Jurkat, Clone E6-1 (cell line): Measurements from ENCODE around the gene CSN3. TPM values are rescaled to one million over a fixed set of nuclear protein-coding genes. Genes with fewer than 3 reads are reported as not detected.
"Not testable (repeated sequence)": the region's sequence is repeated elsewhere in the genome, so short reads cannot be mapped to it uniquely, and the experiment has no call there.

Experiments used
- DNase-seq: peaks from one replicate; pipeline ENCODE4 v3.0.0-alpha.2; 2011; ENCODE audit warnings: low read depth, low spot score
- H3K4me3 ChIP-seq: 2 replicates; pipeline ENCODE4 v1.5.1; 2011; ENCODE audit warnings: mild to moderate bottlenecking, low read length, control low read depth, moderate library complexity
- polyA plus RNA-seq: library from polyadenylated mRNA; unstranded; fragments of >200 nt; gene quantifications from one replicate; pipeline ENCODE4 v1.2.1, GENCODE V29; 2012; ENCODE audit warnings: missing spikeins; ENCODE audit not compliant: insufficient read length, insufficient read depth

CSN3 gene
- not detected for polyA plus RNA-seq

- not testable (repeated sequence) for H3K4me3 ChIP-seq, DNase-seq
These were observed at the start of gene CSN3 for GRCh38 chr4:70242297-70242696. Gene CSN3 (plus strand): TSS chr4:70242597. CDS start chr4:70244820, 2,223 bp downstream.

GRCh38 chr4:70192895-70193294, 49.5 kb upstream of the CSN3 start:
- no peak overlapping the region for H3K4me3 ChIP-seq
- no peak for DNase-seq

- no peak for DNase-seq
These were observed 47.0 kb upstream of the CSN3 start, which contains the start of gene ODAM for GRCh38 chr4:70195425-70195824. Gene ODAM (plus strand): TSS chr4:70195725. CDS start chr4:70196544, 819 bp downstream.

GRCh38 chr4:70196857-70197256, 45.5 kb upstream of the CSN3 start:
- DNase-seq: no peak
- H3K4me3 ChIP-seq: no peak overlapping the region

More at GRCh38 chr4:70195425-70195824, 47.0 kb upstream of the CSN3 start, which contains the start of gene ODAM:
- H3K4me3 ChIP-seq: no peak within 1 kb of the TSS

- no peak overlapping the region for H3K4me3 ChIP-seq
- DNase-seq: no peak
These were observed 44.6 kb upstream of the CSN3 start for GRCh38 chr4:70197842-70198241.

GRCh38 chr4:70203601-70204000, 38.8 kb upstream of the CSN3 start:
- no peak overlapping the region for H3K4me3 ChIP-seq
- DNase-seq: no peak

GRCh38 chr4:70212752-70213151, 29.6 kb upstream of the CSN3 start:
- H3K4me3 ChIP-seq, DNase-seq: not testable (repeated sequence)

GRCh38 chr4:70216109-70216508, 26.3 kb upstream of the CSN3 start:
- H3K4me3 ChIP-seq, DNase-seq: not testable (repeated sequence)

- H3K4me3 ChIP-seq, DNase-seq: not testable (repeated sequence)
These were observed 25.8 kb upstream of the CSN3 start for GRCh38 chr4:70216550-70216949.

- not testable (repeated sequence) for DNase-seq
These were observed 21.0 kb upstream of the CSN3 start for GRCh38 chr4:70221389-70221788.

GRCh38 chr4:70221818-70222217, 20.6 kb upstream of the CSN3 start:
- H3K4me3 ChIP-seq, DNase-seq: not testable (repeated sequence)

More at GRCh38 chr4:70221389-70221788, 21.0 kb upstream of the CSN3 start:
- H3K4me3 ChIP-seq: not testable (repeated sequence)

- no peak for DNase-seq
- H3K4me3 ChIP-seq: no peak within 1 kb of the TSS
These were observed 16.6 kb upstream of the CSN3 start, which contains the start of gene FDCSP for GRCh38 chr4:70225824-70226223. Gene FDCSP (plus strand): TSS chr4:70226124. CDS start chr4:70231195, 5,071 bp downstream.

- H3K4me3 ChIP-seq: no peak overlapping the region
- DNase-seq: no peak
These were observed 6.3 kb upstream of the CSN3 start for GRCh38 chr4:70236125-70236524.

- DNase-seq: no peak
- H3K4me3 ChIP-seq: no peak overlapping the region
These were observed 3.1 kb upstream of the CSN3 start for GRCh38 chr4:70239131-70239883.

GRCh38 chr4:70239884-70240591, 2.4 kb upstream of the CSN3 start:
- H3K4me3 ChIP-seq: no peak overlapping the region
- DNase-seq: no peak

- H3K4me3 ChIP-seq: no peak overlapping the region
- DNase-seq: no peak
These were observed 694 bp downstream of the CSN3 start for GRCh38 chr4:70243091-70243490.

GRCh38 chr4:70251250-70251944, 9.0 kb downstream of the CSN3 start:
- no peak for DNase-seq
- H3K4me3 ChIP-seq: no peak overlapping the region

GRCh38 chr4:70251945-70252277, 9.5 kb downstream of the CSN3 start:
- no peak for DNase-seq

GRCh38 chr4:70269674-70270073, 27.3 kb downstream of the CSN3 start:
- no peak overlapping the region for H3K4me3 ChIP-seq
- DNase-seq: peak; percentile 8

More at GRCh38 chr4:70251945-70252277, 9.5 kb downstream of the CSN3 start:
- H3K4me3 ChIP-seq: no peak overlapping the region

- DNase-seq: no peak
- no peak overlapping the region for H3K4me3 ChIP-seq
These were observed 34.7 kb downstream of the CSN3 start for GRCh38 chr4:70277121-70277520.
